Measurements from ENCODE around the gene CCL7.

Gene CCL7

GRCh38 chr17:34254146-34254545, 15.9 kb upstream of the CCL7 start:
- Histone ChIP-seq H3K9ac (ENCODE audit: low read depth, low read length) (no peak overlapping the region), H3K9me3 (ENCODE audit: control insufficient read depth, insufficient read depth, low read length) (no peaks in the 10 kb centered on the region), H3K4me1 (ENCODE audit: insufficient read depth, low read length) (peaks cover 18% of the 10 kb centered on the region), H3K36me3 (ENCODE audit: insufficient read depth, low read length) (no peaks in the 10 kb centered on the region)

- Histone ChIP-seq H3K4me1 (ENCODE audit: insufficient read depth, low read length) (peaks cover 18% of the 10 kb centered on the region), H3K36me3 (ENCODE audit: insufficient read depth, low read length) (no peaks in the 10 kb centered on the region), H3K9me3 (ENCODE audit: control insufficient read depth, insufficient read depth, low read length) (no peaks in the 10 kb centered on the region), H3K9ac (ENCODE audit: low read depth, low read length) (peak within 1 kb of the TSS; percentile 44)
Observed at GRCh38 chr17:34254651-34255380, 15.2 kb upstream of the CCL7 start, which contains the start of gene CCL2. Gene CCL2 (plus strand): TSS chr17:34255285. CDS start chr17:34255350, 65 bp downstream.

GRCh38 chr17:34255381-34255732, 14.7 kb upstream of the CCL7 start:
- peak overlapping the region; percentile 44 for H3K9ac ChIP-seq (ENCODE audit: low read depth, low read length)
- H3K36me3 ChIP-seq (ENCODE audit: insufficient read depth, low read length), result no peaks in the 10 kb centered on the region
- peaks cover 18% of the 10 kb centered on the region for H3K4me1 ChIP-seq (ENCODE audit: insufficient read depth, low read length)
- H3K9me3 ChIP-seq (ENCODE audit: control insufficient read depth, insufficient read depth, low read length), result no peaks in the 10 kb centered on the region

- Histone ChIP-seq H3K4me1 (ENCODE audit: insufficient read depth, low read length) (peaks cover 18% of the 10 kb centered on the region), H3K9ac (ENCODE audit: low read depth, low read length) (peak overlapping the region; percentile 44; the same call in 1 of the 2 replicates)
Observed at GRCh38 chr17:34255841-34256240, 14.2 kb upstream of the CCL7 start.

GRCh38 chr17:34257299-34257985, 12.6 kb upstream of the CCL7 start:
- H3K9ac ChIP-seq (ENCODE audit: low read depth, low read length), result no peak overlapping the region
- H3K9me3 ChIP-seq (ENCODE audit: control insufficient read depth, insufficient read depth, low read length), result no peaks in the 10 kb centered on the region
- peaks cover 18% of the 10 kb centered on the region for H3K4me1 ChIP-seq (ENCODE audit: insufficient read depth, low read length)
- H3K36me3 ChIP-seq (ENCODE audit: insufficient read depth, low read length), result no peaks in the 10 kb centered on the region

More at GRCh38 chr17:34255841-34256240, 14.2 kb upstream of the CCL7 start:
- Histone ChIP-seq H3K9me3 (ENCODE audit: control insufficient read depth, insufficient read depth, low read length) (no peaks in the 10 kb centered on the region), H3K36me3 (ENCODE audit: insufficient read depth, low read length) (no peaks in the 10 kb centered on the region)

- Histone ChIP-seq H3K36me3 (ENCODE audit: insufficient read depth, low read length) (no peaks in the 10 kb centered on the region), H3K9me3 (ENCODE audit: control insufficient read depth, insufficient read depth, low read length) (no peaks in the 10 kb centered on the region), H3K9ac (ENCODE audit: low read depth, low read length) (no peak overlapping the region), H3K4me1 (ENCODE audit: insufficient read depth, low read length) (peaks cover 14% of the 10 kb centered on the region)
Observed at GRCh38 chr17:34257986-34258326, 12.1 kb upstream of the CCL7 start.

- Histone ChIP-seq H3K36me3 (ENCODE audit: insufficient read depth, low read length) (no peaks in the 10 kb centered on the region), H3K9me3 (ENCODE audit: control insufficient read depth, insufficient read depth, low read length) (no peaks in the 10 kb centered on the region), H3K4me1 (ENCODE audit: insufficient read depth, low read length) (peaks cover 5% of the 10 kb centered on the region), H3K9ac (ENCODE audit: low read depth, low read length) (no peak overlapping the region)
Observed at GRCh38 chr17:34259146-34259545, 10.9 kb upstream of the CCL7 start.

GRCh38 chr17:34260861-34261260, 9.2 kb upstream of the CCL7 start:
- no peaks in the 10 kb centered on the region for H3K9me3 ChIP-seq (ENCODE audit: control insufficient read depth, insufficient read depth, low read length)
- no peaks in the 10 kb centered on the region for H3K4me1 ChIP-seq (ENCODE audit: insufficient read depth, low read length)
- no peak overlapping the region for H3K9ac ChIP-seq (ENCODE audit: low read depth, low read length)
- no peaks in the 10 kb centered on the region for H3K36me3 ChIP-seq (ENCODE audit: insufficient read depth, low read length)

GRCh38 chr17:34261568-34262337, 8.3 kb upstream of the CCL7 start:
- no peaks in the 10 kb centered on the region for H3K36me3 ChIP-seq (ENCODE audit: insufficient read depth, low read length)
- H3K9ac ChIP-seq (ENCODE audit: low read depth, low read length), result no peak overlapping the region
- no peaks in the 10 kb centered on the region for H3K4me1 ChIP-seq (ENCODE audit: insufficient read depth, low read length)
- no peaks in the 10 kb centered on the region for H3K9me3 ChIP-seq (ENCODE audit: control insufficient read depth, insufficient read depth, low read length)

- Histone ChIP-seq H3K9me3 (ENCODE audit: control insufficient read depth, insufficient read depth, low read length) (no peaks in the 10 kb centered on the region), H3K36me3 (ENCODE audit: insufficient read depth, low read length) (no peaks in the 10 kb centered on the region), H3K4me1 (ENCODE audit: insufficient read depth, low read length) (no peaks in the 10 kb centered on the region), H3K9ac (ENCODE audit: low read depth, low read length) (no peak overlapping the region)
Observed at GRCh38 chr17:34265711-34266110, 4.3 kb upstream of the CCL7 start.

- Histone ChIP-seq H3K4me1 (ENCODE audit: insufficient read depth, low read length) (no peaks in the 10 kb centered on the region), H3K9me3 (ENCODE audit: control insufficient read depth, insufficient read depth, low read length) (no peaks in the 10 kb centered on the region), H3K36me3 (ENCODE audit: insufficient read depth, low read length) (no peaks in the 10 kb centered on the region), H3K9ac (ENCODE audit: low read depth, low read length) (no peak overlapping the region)
Observed at GRCh38 chr17:34275881-34276280, 5.9 kb downstream of the CCL7 start.

GRCh38 chr17:34276826-34277225, 6.8 kb downstream of the CCL7 start:
- no peaks in the 10 kb centered on the region for H3K4me1 ChIP-seq (ENCODE audit: insufficient read depth, low read length)
- H3K9me3 ChIP-seq (ENCODE audit: control insufficient read depth, insufficient read depth, low read length), result no peaks in the 10 kb centered on the region
- H3K9ac ChIP-seq (ENCODE audit: low read depth, low read length), result no peak overlapping the region
- H3K36me3 ChIP-seq (ENCODE audit: insufficient read depth, low read length), result no peaks in the 10 kb centered on the region

- H3K36me3 ChIP-seq (ENCODE audit: insufficient read depth, low read length), result no peaks in the 10 kb centered on the region
- no peak overlapping the region for H3K9ac ChIP-seq (ENCODE audit: low read depth, low read length)
- no peaks in the 10 kb centered on the region for H3K4me1 ChIP-seq (ENCODE audit: insufficient read depth, low read length)
- no peaks in the 10 kb centered on the region for H3K9me3 ChIP-seq (ENCODE audit: control insufficient read depth, insufficient read depth, low read length)
Observed at GRCh38 chr17:34283571-34283970, 13.6 kb downstream of the CCL7 start.

GRCh38 chr17:34285286-34285792, 15.3 kb downstream of the CCL7 start, which contains the start of gene CCL11:
Gene CCL11 (plus strand): TSS chr17:34285742. CDS start chr17:34285809, 67 bp downstream.
- Histone ChIP-seq H3K9ac (ENCODE audit: low read depth, low read length) (no peak within 1 kb of the TSS), H3K4me1 (ENCODE audit: insufficient read depth, low read length) (no peaks in the 10 kb centered on the region)

More at GRCh38 chr17:34285286-34285792, 15.3 kb downstream of the CCL7 start, which contains the start of gene CCL11:
- H3K9me3 ChIP-seq (ENCODE audit: control insufficient read depth, insufficient read depth, low read length), result no peaks in the 10 kb centered on the region
- H3K36me3 ChIP-seq (ENCODE audit: insufficient read depth, low read length), result no peaks in the 10 kb centered on the region
